K562 (cell line): ENCODE data around the gene CPZ. TPM values are rescaled to one million over a fixed set of nuclear protein-coding genes. Genes with fewer than 3 reads are reported as not detected.

Experiments
- ATAC-seq: fragments of 200-7000 bp; cut with Tn5 transposase; 3 replicates; pipeline ENCODE4 v1.9.1; 2020; ENCODE audit warnings: moderate library complexity
- BruUV-seq: library from RNA; stranded (reverse); fragments of 400-500 nt; replicated peaks from 2 replicates; lab custom pipeline; 2021; lab: Mats Ljungman, UMichigan
- CTCF ChIA-PET: fragments of 300-600 bp; formaldehyde crosslinking; extraction: SDS; loops from one replicate; lab custom pipeline; 2021; ENCODE audit warnings: low intra/inter-chr PET ratio; lab: Yijun Ruan, JAX
- POLR2A ChIA-PET: fragments of 300-600, 350-650 bp; sonication (Branson Sonifier 250); formaldehyde crosslinking; extraction: SDS; loops from one replicate; lab custom pipeline; 2021; ENCODE audit warnings: antibody characterized with exemption, inconsistent platforms; lab: Yijun Ruan, JAX
- DNase-seq, 4 experiments: peaks; one replicate each; pipeline versions ENCODE4 v3.0.0 to v3.0.0-alpha.2; 2011 to 2018; ENCODE audit warnings: low spot score in 3 of 4, mixed read lengths in 3 of 4; ENCODE audit errors: extremely low read depth in 1 of 4
- FAIRE-seq: peaks from 2 replicates; lab custom pipeline; 2011; peaks lifted over from hg19 to GRCh38; lab: Jason Lieb, UNC
- H2AFZ ChIP-seq: 2 replicates; pipeline ENCODE4 v1.6.0; 2011; ENCODE audit warnings: low read depth, low read length, control low read depth, inconsistent platforms
- H3K27ac ChIP-seq: fragments of 200-600 bp; 3 replicates; pipeline ENCODE4 v1.8.0; 2011; ENCODE audit warnings: low read depth, mild to moderate bottlenecking, control low read depth, inconsistent platforms, low read length, moderate library complexity, mixed read lengths; ENCODE audit errors: extremely low read depth
- H3K27me3 ChIP-seq, 2 experiments: fragments of 300-600 bp in 1 of 2; 2 replicates in 1 of 2; 3 replicates in 1 of 2; pipeline versions ENCODE4 v1.6.0 to v1.8.0; 2011; ENCODE audit warnings: inconsistent platforms in 2 of 2, low read length in 2 of 2, mild to moderate bottlenecking in 1 of 2, mixed read lengths in 1 of 2, moderate library complexity in 1 of 2; ENCODE audit not compliant: control insufficient read depth in 2 of 2, insufficient read depth in 2 of 2
- H3K36me3 ChIP-seq: fragments of 300-600 bp; 3 replicates; pipeline ENCODE4 v1.8.0; 2011; ENCODE audit warnings: mild to moderate bottlenecking, low read length, inconsistent platforms; ENCODE audit not compliant: control insufficient read depth, insufficient read depth
- H3K4me1 ChIP-seq, 2 experiments: fragments of 200-600 bp in 1 of 2; replicated peaks in 1 of 2; 2 replicates in 1 of 2; 3 replicates in 1 of 2; pipeline versions ENCODE4 v1.5.1 to v1.8.0; 2011; ENCODE audit warnings: inconsistent platforms in 2 of 2, low read length in 2 of 2, mild to moderate bottlenecking in 1 of 2, mixed read lengths in 1 of 2, moderate library complexity in 1 of 2; ENCODE audit not compliant: control insufficient read depth in 2 of 2, insufficient read depth in 2 of 2
- H3K4me2 ChIP-seq: 2 replicates; pipeline ENCODE4 v1.6.1; 2011; ENCODE audit warnings: low read length, control low read depth, inconsistent platforms, mixed read lengths; ENCODE audit not compliant: insufficient read depth
- H3K4me3 ChIP-seq: fragments of 200-600 bp; sonication (generic), shearing (Covaris generic); 2 replicates; pipeline ENCODE4 v1.5.1; 2016; ENCODE audit warnings: control low read depth, inconsistent platforms
- H3K79me2 ChIP-seq: fragments of 200-600 bp; 3 replicates; pipeline ENCODE4 v1.8.0; 2011; ENCODE audit warnings: low read length, inconsistent platforms; ENCODE audit not compliant: control insufficient read depth, insufficient read depth
- H3K9ac ChIP-seq, 2 experiments: 2 replicates each; pipeline versions ENCODE4 v1.6.0 to v1.6.1; 2011; ENCODE audit warnings: low read depth in 2 of 2, low read length in 2 of 2, control low read depth in 1 of 2, inconsistent platforms in 1 of 2, mild to moderate bottlenecking in 1 of 2, mixed read lengths in 1 of 2; ENCODE audit not compliant: insufficient read depth in 1 of 2
- H3K9me1 ChIP-seq: one replicate; pipeline ENCODE4 v1.6.0; 2011; ENCODE audit warnings: inconsistent platforms, mild to moderate bottlenecking, low read length, moderate library complexity; ENCODE audit not compliant: control insufficient read depth, insufficient read depth
- H3K9me3 ChIP-seq: replicated peaks from 2 replicates; pipeline ENCODE4 v1.5.1; 2011; ENCODE audit warnings: low read depth, low read length, inconsistent platforms; ENCODE audit not compliant: control insufficient read depth, insufficient read depth
- H4K20me1 ChIP-seq: replicated peaks from 2 replicates; pipeline ENCODE4 v1.6.1; 2011; ENCODE audit warnings: low read length, inconsistent platforms, mixed read lengths; ENCODE audit not compliant: control insufficient read depth, insufficient read depth
- E4F1 ChIP-seq: fragments of 250-450 bp; sonication (Bioruptor Pico); IDR thresholded peaks from 2 replicates; pipeline ENCODE4 v1.5.0; 2021; ENCODE audit warnings: mild to moderate bottlenecking, borderline replicate concordance
- GATAD2A ChIP-seq: fragments of 450-650 bp; IDR thresholded peaks from 2 replicates; pipeline ENCODE4 v1.6.1; 2017
- HDAC2 ChIP-seq: fragments of 450-650 bp; IDR thresholded peaks from 2 replicates; pipeline ENCODE4 v1.6.1; 2016; ENCODE audit warnings: mild to moderate bottlenecking
- IFI16 ChIP-seq: fragments of 250-450 bp; sonication (Bioruptor Pico); IDR thresholded peaks from 2 replicates; pipeline ENCODE4 v2.1.2; 2022; ENCODE audit warnings: mild to moderate bottlenecking, inconsistent platforms
- IRF1 ChIP-seq: sonication (generic); formaldehyde crosslinking; IDR thresholded peaks from 2 replicates; pipeline ENCODE4 v1.8.0; 2022; ENCODE audit warnings: missing genetic modification reagents, mild to moderate bottlenecking, borderline replicate concordance
- KDM2B ChIP-seq: fragments of 250-450 bp; sonication (Bioruptor Pico); IDR thresholded peaks from 2 replicates; pipeline ENCODE4 v1.8.0; 2021; ENCODE audit warnings: mild to moderate bottlenecking, moderate library complexity
- MTA3 ChIP-seq: fragments of 450-650 bp; formaldehyde crosslinking; IDR thresholded peaks from 2 replicates; pipeline ENCODE4 v1.6.1; 2017; ENCODE audit warnings: mild to moderate bottlenecking, borderline replicate concordance
- POLR2A ChIP-seq: fragments of 450-650 bp; conservative IDR thresholded peaks from 2 replicates; pipeline ENCODE4 v1.6.1; 2016
- SETDB1 ChIP-seq: IDR thresholded peaks from one replicate; pipeline ENCODE4 v1.6.1; 2012; ENCODE audit warnings: low read length, control low read depth, inconsistent platforms
- TEAD4 ChIP-seq, 2 experiments: sonication (generic) in 1 of 2; formaldehyde crosslinking in 1 of 2; IDR thresholded peaks; 2 replicates each; pipeline versions ENCODE4 v1.6.1 to v1.8.0; 2012 to 2022; ENCODE audit warnings: borderline replicate concordance in 1 of 2, inconsistent platforms in 1 of 2, low read length in 1 of 2, mild to moderate bottlenecking in 1 of 2, missing genetic modification reagents in 1 of 2
- TOE1 ChIP-seq, 2 experiments: fragments of 450-650 bp in 1 of 2; sonication (generic) in 1 of 2; formaldehyde crosslinking in 1 of 2; IDR thresholded peaks; 2 replicates each; pipeline versions ENCODE4 v1.7.1 to v1.8.0; 2016 to 2022; ENCODE audit warnings: borderline replicate concordance in 2 of 2, mild to moderate bottlenecking in 2 of 2, antibody characterized with exemption in 1 of 2, inconsistent platforms in 1 of 2, low read depth in 1 of 2, missing genetic modification reagents in 1 of 2, moderate library complexity in 1 of 2
- ZNF507 ChIP-seq: conservative IDR thresholded peaks from 2 replicates; pipeline ENCODE4 v1.6.1; 2017; ENCODE audit warnings: missing genetic modification characterization, missing compliant biosample characterization
- ZNF668 ChIP-seq: fragments of 250-450 bp; sonication (Bioruptor Pico); IDR thresholded peaks from 2 replicates; pipeline ENCODE4 v1.8.0; 2022; ENCODE audit warnings: mild to moderate bottlenecking, inconsistent platforms
- WGBS: fragments of 100-300 bp; shearing (Covaris generic); methylation state at CpG from one replicate; pipeline ENCODE4 v1.1.6; 2016; ENCODE audit warnings: low coverage, mixed read lengths; ENCODE audit not compliant: insufficient coverage; ENCODE audit errors: missing lambda C conversion rate; 5-methylcytosine and 5-hydroxymethylcytosine counted together
- in situ Hi-C: fragments of 300-500 bp; cut with MboI; formaldehyde crosslinking; loops from 4 replicates; pipeline ENCODE4 v1.15.0; 2018; ENCODE audit warnings: inconsistent platforms, mixed read lengths
- intact Hi-C: fragments of 100-400 bp; cut with micrococcal nuclease; formaldehyde crosslinking; loops from 2 replicates; pipeline ENCODE4 v1.14.2; 2022
- polyA plus RNA-seq, 8 experiments: library from polyadenylated mRNA; depleted of rRNA in 4 of 8; stranded (reverse) in 5 of 8; unstranded in 3 of 8; fragments of >200 nt; fragmentation: Nextera tagmentation in 2 of 8; fragmentation: Illumina TruSeq in 1 of 8; extraction: Ambion mirVana in 2 of 8; extraction: Trizol in 1 of 8; gene quantifications; 2 replicates each; pipeline versions ENCODE4 v1.2.1 to v1.2.3, GENCODE V29; 2011 to 2014; ENCODE audit warnings: inconsistent platforms in 1 of 8, missing spikeins in 1 of 8
- total RNA-seq, 7 experiments: library from RNA; depleted of rRNA in 6 of 7; stranded (reverse); fragments of >200 nt in 6 of 7; fragmentation: Illumina TruSeq in 2 of 7; extraction: Trizol in 2 of 7; gene quantifications; 2 replicates each; pipeline versions ENCODE4 v1.2.1 to v1.2.3, GENCODE V29; 2011 to 2021; ENCODE audit warnings: low replicate concordance in 1 of 7
- TF ChIP-seq, protein P1 (sequence below): fragments of 450-650 bp; formaldehyde crosslinking; IDR thresholded peaks from 2 replicates; pipeline ENCODE4 v1.4.0; 2022; ENCODE audit warnings: missing genetic modification characterization
- TF ChIP-seq, protein P2 (sequence below): sonication (generic); formaldehyde crosslinking; IDR thresholded peaks from 2 replicates; pipeline ENCODE4 v1.8.0; 2022; ENCODE audit warnings: mild to moderate bottlenecking, low read depth, missing genetic modification reagents
- TF ChIP-seq, protein P3 (sequence below): conservative IDR thresholded peaks from 2 replicates; pipeline ENCODE4 v1.6.1; 2011; ENCODE audit warnings: low read depth, mild to moderate bottlenecking, low read length; ENCODE audit not compliant: control insufficient read depth

Gene CPZ
- total and polyA plus RNA-seq, 9 of the 15 experiments (the other 6 are each of a cell fraction or from before 2014, with no cell fraction given): 0.06 to 2.2 (median 1.2) TPM; not detected in 1

DNA sequence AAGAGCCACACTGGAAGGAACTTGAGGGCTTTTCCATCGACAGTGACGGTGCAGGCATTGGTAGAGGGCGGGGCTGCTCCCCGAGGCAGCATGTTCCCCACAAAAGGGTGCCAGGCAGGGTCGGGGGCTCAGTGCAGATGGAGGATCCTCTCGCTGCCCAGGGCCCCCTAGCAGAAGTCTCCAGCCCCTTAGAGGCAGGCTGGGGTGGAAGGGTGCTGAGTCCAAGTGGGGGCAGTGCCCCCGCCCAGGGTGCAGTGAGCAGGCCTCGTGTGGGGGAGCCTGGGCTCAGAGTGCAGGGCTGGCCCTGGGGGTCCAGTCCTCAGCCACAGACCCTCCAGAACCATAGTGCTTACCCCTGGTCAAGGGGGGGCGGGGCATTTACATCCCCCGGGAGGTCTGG lies 9.0 kb downstream of the CPZ start:
- POLR2A ChIA-PET: interaction anchor here (1.1 kb wide), 1 partner anchor 21 kb away, joined by 3 read pairs; the partner anchor contains the start of gene GPR78
- BruUV-seq: no TSS peak
- no peaks in the 10 kb centered on the region for H3K9me3 ChIP-seq
- no peak for TF ChIP-seq E4F1
- TF ChIP-seq ZNF668 (CRISPR knock-in tag): no peak
- TF ChIP-seq TEAD4 (IDR thresholded peaks at IDR 0.05; ENCODE audit: low read length): no peak
- no peak for TF ChIP-seq TEAD4 (CRISPR knock-in tag; IDR thresholded peaks at IDR 0.05; ENCODE audit: borderline replicate concordance)
- TF ChIP-seq ZNF507 (tag): no peak
- TF ChIP-seq KDM2B (CRISPR knock-in tag): no peak
- no peak for TF ChIP-seq IRF1 (CRISPR knock-in tag)
- TF ChIP-seq, protein P1, sequence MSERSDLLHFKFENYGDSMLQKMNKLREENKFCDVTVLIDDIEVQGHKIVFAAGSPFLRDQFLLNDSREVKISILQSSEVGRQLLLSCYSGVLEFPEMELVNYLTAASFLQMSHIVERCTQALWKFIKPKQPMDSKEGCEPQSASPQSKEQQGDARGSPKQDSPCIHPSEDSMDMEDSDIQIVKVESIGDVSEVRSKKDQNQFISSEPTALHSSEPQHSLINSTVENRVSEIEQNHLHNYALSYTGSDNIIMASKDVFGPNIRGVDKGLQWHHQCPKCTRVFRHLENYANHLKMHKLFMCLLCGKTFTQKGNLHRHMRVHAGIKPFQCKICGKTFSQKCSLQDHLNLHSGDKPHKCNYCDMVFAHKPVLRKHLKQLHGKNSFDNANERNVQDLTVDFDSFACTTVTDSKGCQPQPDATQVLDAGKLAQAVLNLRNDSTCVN (CRISPR knock-in tag): no peak
- TF ChIP-seq TOE1 (IDR thresholded peaks at IDR 0.05; ENCODE audit: borderline replicate concordance): no peak
- TF ChIP-seq TOE1 (CRISPR knock-in tag; IDR thresholded peaks at IDR 0.05; ENCODE audit: borderline replicate concordance, low read depth): no peak
- TF ChIP-seq, protein P2, sequence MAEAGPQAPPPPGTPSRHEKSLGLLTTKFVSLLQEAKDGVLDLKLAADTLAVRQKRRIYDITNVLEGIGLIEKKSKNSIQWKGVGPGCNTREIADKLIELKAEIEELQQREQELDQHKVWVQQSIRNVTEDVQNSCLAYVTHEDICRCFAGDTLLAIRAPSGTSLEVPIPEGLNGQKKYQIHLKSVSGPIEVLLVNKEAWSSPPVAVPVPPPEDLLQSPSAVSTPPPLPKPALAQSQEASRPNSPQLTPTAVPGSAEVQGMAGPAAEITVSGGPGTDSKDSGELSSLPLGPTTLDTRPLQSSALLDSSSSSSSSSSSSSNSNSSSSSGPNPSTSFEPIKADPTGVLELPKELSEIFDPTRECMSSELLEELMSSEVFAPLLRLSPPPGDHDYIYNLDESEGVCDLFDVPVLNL: no peak
- no peak for TF ChIP-seq MTA3
- TF ChIP-seq SETDB1: no peak
- no peak for TF ChIP-seq HDAC2
- TF ChIP-seq, protein P3, sequence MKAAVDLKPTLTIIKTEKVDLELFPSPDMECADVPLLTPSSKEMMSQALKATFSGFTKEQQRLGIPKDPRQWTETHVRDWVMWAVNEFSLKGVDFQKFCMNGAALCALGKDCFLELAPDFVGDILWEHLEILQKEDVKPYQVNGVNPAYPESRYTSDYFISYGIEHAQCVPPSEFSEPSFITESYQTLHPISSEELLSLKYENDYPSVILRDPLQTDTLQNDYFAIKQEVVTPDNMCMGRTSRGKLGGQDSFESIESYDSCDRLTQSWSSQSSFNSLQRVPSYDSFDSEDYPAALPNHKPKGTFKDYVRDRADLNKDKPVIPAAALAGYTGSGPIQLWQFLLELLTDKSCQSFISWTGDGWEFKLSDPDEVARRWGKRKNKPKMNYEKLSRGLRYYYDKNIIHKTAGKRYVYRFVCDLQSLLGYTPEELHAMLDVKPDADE: no peak
- TF ChIP-seq POLR2A: no peak
- no peak for TF ChIP-seq GATAD2A
- TF ChIP-seq IFI16 (CRISPR knock-in tag): no peak

More for the DNA sequence above, 9.0 kb downstream of the CPZ start:
- Histone ChIP-seq H3K4me1 (peaks cover 0 to 34% of the 10 kb centered on the region in 2 experiments; a peak in 2 of 5 replicates), H3K36me3 (no peaks in the 10 kb centered on the region), H3K9ac (no peak overlapping the region), H3K27me3 (no peaks in the 10 kb centered on the region; a peak in 1 of 5 replicates), H3K9me1 (no peaks in the 10 kb centered on the region), H3K27ac (no peak overlapping the region), H4K20me1 (no peaks in the 10 kb centered on the region), H3K79me2 (no peaks in the 10 kb centered on the region), H3K4me2 (no peak overlapping the region), H3K4me3 (no peak overlapping the region), H2AFZ (no peak overlapping the region)
- FAIRE-seq (no peak), DNase-seq (no peak), ATAC-seq (no peak)
- WGBS: 27% methylated on average over 9 of the region's 10 CpGs
- in situ Hi-C loops: no loop called here
- CTCF ChIA-PET: no interaction called here
- intact Hi-C loops: loop anchor here (10.0 kb wide), 1 partner anchor 313 kb away; no protein-coding TSS in a partner anchor
